Activated naive CD4-positive, alpha-beta T cell (primary cell): Measurements from ENCODE around the gene NGEF.

ENCODE experiments used
- DNase-seq, 4 experiments: peaks; one replicate each; lab custom pipeline; 2025; lab: John Stamatoyannopoulos, UW

The NGEF gene

GRCh38 chr2:232884001-232884421 is 129.0 kb downstream of the NGEF start:
- no peak for DNase-seq

- no peak for DNase-seq
Measured at GRCh38 chr2:232883116-232883721, 129.8 kb downstream of the NGEF start.

GRCh38 chr2:232882505-232883115 is 130.4 kb downstream of the NGEF start:
- DNase-seq: no peak

GRCh38 chr2:232882085-232882484 is 131.0 kb downstream of the NGEF start:
- DNase-seq: no peak

- DNase-seq: no peak
Measured at GRCh38 chr2:232880764-232881351, 132.2 kb downstream of the NGEF start.

GRCh38 chr2:232879618-232880494 is 133.2 kb downstream of the NGEF start:
- no peak for DNase-seq

GRCh38 chr2:232878855-232879617 is 134.0 kb downstream of the NGEF start:
- no peak for DNase-seq

GRCh38 chr2:232877940-232878511 is 135.0 kb downstream of the NGEF start:
- DNase-seq: no peak

- DNase-seq: no peak
Measured at GRCh38 chr2:232876978-232877441, 136.0 kb downstream of the NGEF start.

- DNase-seq: no peak
Measured at GRCh38 chr2:232876161-232876977, 136.7 kb downstream of the NGEF start.

- no peak for DNase-seq
Measured at GRCh38 chr2:232875256-232876121, 137.6 kb downstream of the NGEF start.

GRCh38 chr2:232874677-232875223 is 138.3 kb downstream of the NGEF start:
- no peak for DNase-seq

GRCh38 chr2:232873909-232874641 is 139.0 kb downstream of the NGEF start:
- DNase-seq: no peak

GRCh38 chr2:232873292-232873908 is 139.7 kb downstream of the NGEF start:
- no peak for DNase-seq

GRCh38 chr2:232872826-232873225 is 140.2 kb downstream of the NGEF start:
- DNase-seq: no peak

- no peak for DNase-seq
Measured at GRCh38 chr2:232871835-232872736, 141.0 kb downstream of the NGEF start.

- no peak for DNase-seq
Measured at GRCh38 chr2:232871418-232871834, 141.6 kb downstream of the NGEF start.
